ENCODE measurements around the gene DIABLO.

The DIABLO gene

DNA sequence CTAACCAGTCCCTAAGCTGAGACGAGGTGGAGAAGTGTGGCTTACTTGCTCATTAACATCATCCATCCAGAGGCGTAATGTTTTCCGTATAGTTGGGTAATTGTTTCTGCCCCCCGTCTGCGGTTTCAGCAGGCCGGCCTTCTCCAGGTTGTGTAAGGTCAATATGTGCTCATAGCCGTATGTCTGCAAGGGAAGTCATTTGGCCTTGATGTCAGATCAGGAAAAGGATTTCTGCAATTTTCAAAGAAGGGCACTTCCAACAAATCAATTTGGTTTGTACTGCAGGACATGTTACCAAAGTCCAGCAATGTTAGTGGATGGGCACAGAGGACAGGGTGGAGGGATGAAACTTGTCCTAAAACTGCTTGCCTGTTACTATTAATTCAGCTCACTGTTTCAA is 9.9 kb upstream of the DIABLO start:
- Histone ChIP-seq H3K4me1 (peaks cover 1% of the 10 kb centered on the region), H3K27me3 (no peaks in the 10 kb centered on the region), H3K9me3 (no peaks in the 10 kb centered on the region), H3K4me3 (ENCODE audit: low read depth, low read length) (no peak overlapping the region), H3K36me3 (peaks cover 31% of the 10 kb centered on the region)
- no peak for DNase-seq
- TF ChIP-seq, protein P1, sequence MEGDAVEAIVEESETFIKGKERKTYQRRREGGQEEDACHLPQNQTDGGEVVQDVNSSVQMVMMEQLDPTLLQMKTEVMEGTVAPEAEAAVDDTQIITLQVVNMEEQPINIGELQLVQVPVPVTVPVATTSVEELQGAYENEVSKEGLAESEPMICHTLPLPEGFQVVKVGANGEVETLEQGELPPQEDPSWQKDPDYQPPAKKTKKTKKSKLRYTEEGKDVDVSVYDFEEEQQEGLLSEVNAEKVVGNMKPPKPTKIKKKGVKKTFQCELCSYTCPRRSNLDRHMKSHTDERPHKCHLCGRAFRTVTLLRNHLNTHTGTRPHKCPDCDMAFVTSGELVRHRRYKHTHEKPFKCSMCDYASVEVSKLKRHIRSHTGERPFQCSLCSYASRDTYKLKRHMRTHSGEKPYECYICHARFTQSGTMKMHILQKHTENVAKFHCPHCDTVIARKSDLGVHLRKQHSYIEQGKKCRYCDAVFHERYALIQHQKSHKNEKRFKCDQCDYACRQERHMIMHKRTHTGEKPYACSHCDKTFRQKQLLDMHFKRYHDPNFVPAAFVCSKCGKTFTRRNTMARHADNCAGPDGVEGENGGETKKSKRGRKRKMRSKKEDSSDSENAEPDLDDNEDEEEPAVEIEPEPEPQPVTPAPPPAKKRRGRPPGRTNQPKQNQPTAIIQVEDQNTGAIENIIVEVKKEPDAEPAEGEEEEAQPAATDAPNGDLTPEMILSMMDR (IDR thresholded peaks at IDR 0.05; ENCODE audit: low read depth, low read length): no peak

- Histone ChIP-seq H3K36me3 (peaks cover 23% of the 10 kb centered on the region), H3K4me1 (peaks cover 10% of the 10 kb centered on the region), H3K27me3 (no peaks in the 10 kb centered on the region), H3K9me3 (no peaks in the 10 kb centered on the region), H3K4me3 (ENCODE audit: low read depth, low read length) (no peak overlapping the region)
- DNase-seq: no peak
- TF ChIP-seq, protein P1 (IDR thresholded peaks at IDR 0.05; ENCODE audit: low read depth, low read length): no peak
These were observed 6.8 kb upstream of the DIABLO start for GRCh38 chr12:122232691-122233090.

DNA sequence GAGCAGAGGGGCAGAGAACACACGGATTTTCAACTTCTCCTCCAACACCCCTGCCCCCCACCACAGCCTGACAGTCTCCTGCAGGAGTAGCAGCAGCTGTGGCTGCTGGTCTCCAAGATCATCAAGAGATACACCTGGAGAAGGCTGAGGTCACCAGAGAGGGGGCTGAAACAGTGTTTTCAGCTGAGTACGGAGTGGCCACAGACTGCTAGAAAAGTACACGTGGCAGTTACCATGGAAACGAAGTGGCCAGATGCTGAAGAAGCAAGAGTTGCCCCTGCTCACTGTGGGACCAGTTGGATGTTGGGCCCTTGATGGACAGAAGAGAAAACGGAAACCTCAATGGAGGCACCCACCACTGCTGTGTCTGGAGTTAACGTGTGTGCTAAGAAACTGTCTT is 4.9 kb upstream of the DIABLO start:
- Histone ChIP-seq H3K9me3 (no peaks in the 10 kb centered on the region), H3K4me3 (ENCODE audit: low read depth, low read length) (no peak overlapping the region), H3K4me1 (peaks cover 10% of the 10 kb centered on the region), H3K36me3 (peaks cover 22% of the 10 kb centered on the region), H3K27me3 (no peaks in the 10 kb centered on the region)
- no peak for DNase-seq
- TF ChIP-seq, protein P1 (IDR thresholded peaks at IDR 0.05; ENCODE audit: low read depth, low read length): no peak

GRCh38 chr12:122228092-122228491 is 2.2 kb upstream of the DIABLO start:
- Histone ChIP-seq H3K4me1 (peaks cover 10% of the 10 kb centered on the region), H3K36me3 (peaks cover 27% of the 10 kb centered on the region), H3K27me3 (no peaks in the 10 kb centered on the region), H3K4me3 (ENCODE audit: low read depth, low read length) (peak overlapping the region; percentile 94), H3K9me3 (no peaks in the 10 kb centered on the region)
- TF ChIP-seq, protein P1 (IDR thresholded peaks at IDR 0.05; ENCODE audit: low read depth, low read length): no peak
- DNase-seq: peak; percentile 81

DNA sequence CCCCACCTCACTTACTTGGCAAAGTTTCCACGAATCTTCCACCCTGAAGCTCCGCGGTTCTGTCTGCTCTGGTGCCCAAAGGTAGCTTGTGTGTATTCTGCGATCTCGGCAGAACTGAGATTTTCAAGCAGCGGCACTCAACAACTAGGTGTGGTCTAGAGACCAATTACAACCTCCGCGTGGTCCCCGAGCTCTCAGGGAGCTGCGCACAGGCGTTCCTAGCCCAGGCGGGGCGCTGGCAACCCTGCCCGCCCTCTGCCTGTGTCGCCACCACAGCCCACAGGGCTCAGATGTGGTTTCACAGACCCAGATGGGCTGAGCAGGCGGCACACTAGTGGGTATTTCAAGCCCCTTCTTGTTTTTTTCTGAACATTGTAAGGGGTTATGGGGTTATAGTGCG is 1.5 kb upstream of the DIABLO start:
- Histone ChIP-seq H3K4me1 (peaks cover 10% of the 10 kb centered on the region), H3K27me3 (no peaks in the 10 kb centered on the region), H3K36me3 (peaks cover 31% of the 10 kb centered on the region), H3K9me3 (no peaks in the 10 kb centered on the region), H3K4me3 (ENCODE audit: low read depth, low read length) (peak overlapping the region; percentile 94)
- TF ChIP-seq, protein P1 (IDR thresholded peaks at IDR 0.05; ENCODE audit: low read depth, low read length): peak; percentile 23; the same call in 1 of the 2 replicates
- peak; percentile 87 for DNase-seq

DNA sequence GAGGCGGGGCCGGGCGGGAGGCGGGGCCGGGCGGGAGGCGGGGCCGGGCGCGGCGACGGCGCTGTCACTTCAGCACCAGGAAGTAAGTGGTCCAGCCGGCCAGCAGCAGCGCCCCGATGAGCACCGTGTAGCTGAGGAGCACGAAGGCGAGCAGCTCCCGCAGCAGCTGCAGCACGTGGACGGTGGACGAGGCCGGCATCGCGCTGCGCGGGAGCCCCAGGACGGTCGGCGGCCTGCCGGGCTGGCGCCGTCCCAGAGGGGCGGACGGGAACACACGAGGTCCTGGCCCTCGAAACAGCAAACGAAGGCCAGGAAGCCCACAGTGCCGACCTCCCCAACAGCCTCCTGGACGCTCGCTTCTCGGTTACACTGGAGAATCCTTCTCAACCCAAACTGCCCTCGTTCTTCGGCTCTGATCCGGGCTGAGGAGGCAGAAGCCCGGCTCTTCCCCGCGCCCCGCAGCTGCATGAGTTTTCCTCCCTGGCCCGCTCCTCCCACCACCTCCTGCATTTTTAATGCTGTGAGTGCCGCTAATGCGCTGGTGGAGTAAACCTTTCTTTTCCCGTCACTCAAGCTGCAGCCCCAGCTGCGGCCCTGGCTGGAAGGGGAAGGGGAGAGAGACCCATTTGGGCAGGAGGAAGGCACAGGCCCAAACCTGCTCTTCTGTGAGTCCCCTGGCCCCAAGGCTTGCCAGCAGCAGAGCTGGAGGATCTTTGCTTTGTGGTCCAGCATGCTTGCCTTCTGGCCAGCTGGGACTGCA is 694 bp upstream of the DIABLO start:
- H3K4me1 ChIP-seq: peaks cover 10% of the 10 kb centered on the region
- H3K4me3 ChIP-seq (ENCODE audit: low read depth, low read length): peak overlapping the region; percentile 94
- peaks cover 37% of the 10 kb centered on the region for H3K36me3 ChIP-seq
- TF ChIP-seq, protein P1 (IDR thresholded peaks at IDR 0.05; ENCODE audit: low read depth, low read length): no peak
- H3K27me3 ChIP-seq: no peaks in the 10 kb centered on the region
- DNase-seq: peak; percentile 36
- no peaks in the 10 kb centered on the region for H3K9me3 ChIP-seq

Measured in BE2C (cell line).